ENCODE measurements around the gene MTCH1.

DNA sequence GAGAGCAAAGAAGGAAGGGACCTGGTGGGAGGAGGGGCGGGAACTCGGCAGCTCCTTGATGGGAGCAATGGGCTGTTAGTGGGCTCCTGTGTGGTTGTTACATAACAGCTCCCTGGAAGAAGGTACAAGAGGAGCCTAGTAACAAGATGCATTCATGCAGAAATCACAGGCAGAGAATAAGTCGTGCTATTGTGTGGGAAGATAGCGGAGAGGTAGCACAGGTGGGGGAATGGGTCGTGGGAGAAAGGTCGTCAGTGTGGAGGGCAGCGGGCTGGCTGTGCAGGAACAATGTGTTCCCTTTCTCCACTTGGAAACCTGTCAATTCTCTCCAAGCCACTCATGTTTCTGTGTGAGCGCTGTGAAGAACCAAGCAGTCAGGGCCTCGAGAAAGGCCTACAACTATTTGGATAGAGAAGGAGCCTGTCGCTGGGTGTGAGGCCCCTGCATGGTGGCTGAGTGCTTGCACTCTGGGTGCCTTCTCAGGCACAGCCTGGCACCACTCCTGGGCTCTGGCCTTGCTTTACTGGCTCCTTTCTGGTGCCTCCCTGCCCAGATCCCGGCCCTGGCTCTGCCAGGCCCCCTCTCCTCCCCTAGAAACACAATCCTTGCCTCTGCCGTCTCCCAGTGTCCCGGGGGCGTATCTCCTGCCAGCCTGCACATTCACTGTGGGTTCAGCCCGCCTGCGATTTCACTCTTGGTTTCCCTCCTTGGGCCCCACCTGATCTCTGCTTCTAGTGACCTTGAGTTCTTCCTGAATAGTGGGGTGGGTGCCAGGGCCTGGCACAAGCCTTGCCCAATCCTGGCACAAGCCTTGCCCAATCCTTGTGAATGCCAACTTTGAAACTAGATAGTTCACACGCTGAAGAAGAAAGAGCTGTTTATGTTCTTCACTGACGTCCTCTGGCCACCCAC is 12.1 kb upstream of the MTCH1 start:
- TF ChIP-seq, protein P1, sequence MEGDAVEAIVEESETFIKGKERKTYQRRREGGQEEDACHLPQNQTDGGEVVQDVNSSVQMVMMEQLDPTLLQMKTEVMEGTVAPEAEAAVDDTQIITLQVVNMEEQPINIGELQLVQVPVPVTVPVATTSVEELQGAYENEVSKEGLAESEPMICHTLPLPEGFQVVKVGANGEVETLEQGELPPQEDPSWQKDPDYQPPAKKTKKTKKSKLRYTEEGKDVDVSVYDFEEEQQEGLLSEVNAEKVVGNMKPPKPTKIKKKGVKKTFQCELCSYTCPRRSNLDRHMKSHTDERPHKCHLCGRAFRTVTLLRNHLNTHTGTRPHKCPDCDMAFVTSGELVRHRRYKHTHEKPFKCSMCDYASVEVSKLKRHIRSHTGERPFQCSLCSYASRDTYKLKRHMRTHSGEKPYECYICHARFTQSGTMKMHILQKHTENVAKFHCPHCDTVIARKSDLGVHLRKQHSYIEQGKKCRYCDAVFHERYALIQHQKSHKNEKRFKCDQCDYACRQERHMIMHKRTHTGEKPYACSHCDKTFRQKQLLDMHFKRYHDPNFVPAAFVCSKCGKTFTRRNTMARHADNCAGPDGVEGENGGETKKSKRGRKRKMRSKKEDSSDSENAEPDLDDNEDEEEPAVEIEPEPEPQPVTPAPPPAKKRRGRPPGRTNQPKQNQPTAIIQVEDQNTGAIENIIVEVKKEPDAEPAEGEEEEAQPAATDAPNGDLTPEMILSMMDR (IDR thresholded peaks at IDR 0.05) = no peak
- no peak for TF ChIP-seq POLR2A (IDR thresholded peaks at IDR 0.05)

Measured in Peyer's patch (tissue), 4 donors.